Measurements from ENCODE around the gene HSD17B14.
"Not testable (repeated sequence)": the region's sequence is repeated elsewhere in the genome, so short reads cannot be mapped to it uniquely, and the experiment has no call there.

Gene HSD17B14

GRCh38 chr19:48836089-48837017 is at the start of gene HSD17B14:
Gene HSD17B14 (minus strand): TSS chr19:48836491. CDS start chr19:48836411, 80 bp downstream.
- DNase-seq, result no peak

- no peak for DNase-seq
Observed at GRCh38 chr19:48883726-48884125, 47.4 kb upstream of the HSD17B14 start.

GRCh38 chr19:48881741-48882657 is 45.7 kb upstream of the HSD17B14 start:
- peak; percentile 63 for DNase-seq

- DNase-seq, result not testable (repeated sequence)
Observed at GRCh38 chr19:48879696-48880095, 43.4 kb upstream of the HSD17B14 start.

GRCh38 chr19:48879025-48879637 is 42.8 kb upstream of the HSD17B14 start:
- no peak for DNase-seq

GRCh38 chr19:48878196-48879024 is 42.1 kb upstream of the HSD17B14 start:
- DNase-seq, result peak; percentile 70

- no peak for DNase-seq
Observed at GRCh38 chr19:48877855-48878195, 41.5 kb upstream of the HSD17B14 start.

GRCh38 chr19:48876043-48876981 is 40.0 kb upstream of the HSD17B14 start:
- peak; percentile 11 for DNase-seq

GRCh38 chr19:48874303-48875135 is 38.2 kb upstream of the HSD17B14 start:
- DNase-seq, result peak; percentile 58

GRCh38 chr19:48873476-48874302 is 37.4 kb upstream of the HSD17B14 start:
- DNase-seq, result no peak

GRCh38 chr19:48872884-48873475 is 36.7 kb upstream of the HSD17B14 start:
- DNase-seq, result peak; percentile 97

- DNase-seq, result peak; percentile 99
Observed at GRCh38 chr19:48872182-48872883, 36.0 kb upstream of the HSD17B14 start, which contains the start of gene PPP1R15A. Gene PPP1R15A (plus strand): TSS chr19:48872421. CDS start chr19:48873234, 813 bp downstream.

- DNase-seq, result not testable (repeated sequence)
Observed at GRCh38 chr19:48871471-48872181, 35.3 kb upstream of the HSD17B14 start.

- peak; percentile 6 for DNase-seq
Observed at GRCh38 chr19:48870048-48870447, 33.8 kb upstream of the HSD17B14 start.

GRCh38 chr19:48868114-48868886 is 32.0 kb upstream of the HSD17B14 start, which contains the start of gene PLEKHA4:
Gene PLEKHA4 (minus strand): TSS chr19:48868617. CDS start chr19:48867620, 997 bp downstream.
- DNase-seq, result peak; percentile 57

GRCh38 chr19:48867746-48868113 is 31.4 kb upstream of the HSD17B14 start:
- DNase-seq, result no peak

Measured in MV-4-11 (cell line).